T-helper 2 cell treated with Interferon-gamma antibody and Interleukin-4, amounts not matched to agents 100 ng/mL and 5 ng/mL, for 36 hours (primary cell): Measurements from ENCODE around the gene POLR3C. TPM values are rescaled to one million over a fixed set of nuclear protein-coding genes. Genes with fewer than 3 reads are reported as not detected.

Experiments
- intact Hi-C: fragments of 100-400 bp; cut with micrococcal nuclease; formaldehyde crosslinking; loops from one replicate; pipeline ENCODE4 v1.15.1; 2023
- total RNA-seq: library from RNA; stranded (reverse); gene quantifications from 2 replicates; pipeline ENCODE4 v1.2.3, GENCODE V29; 2022

POLR3C gene
- total RNA-seq, 1 donor from 2014 or later, result 35.2 TPM

DNA sequence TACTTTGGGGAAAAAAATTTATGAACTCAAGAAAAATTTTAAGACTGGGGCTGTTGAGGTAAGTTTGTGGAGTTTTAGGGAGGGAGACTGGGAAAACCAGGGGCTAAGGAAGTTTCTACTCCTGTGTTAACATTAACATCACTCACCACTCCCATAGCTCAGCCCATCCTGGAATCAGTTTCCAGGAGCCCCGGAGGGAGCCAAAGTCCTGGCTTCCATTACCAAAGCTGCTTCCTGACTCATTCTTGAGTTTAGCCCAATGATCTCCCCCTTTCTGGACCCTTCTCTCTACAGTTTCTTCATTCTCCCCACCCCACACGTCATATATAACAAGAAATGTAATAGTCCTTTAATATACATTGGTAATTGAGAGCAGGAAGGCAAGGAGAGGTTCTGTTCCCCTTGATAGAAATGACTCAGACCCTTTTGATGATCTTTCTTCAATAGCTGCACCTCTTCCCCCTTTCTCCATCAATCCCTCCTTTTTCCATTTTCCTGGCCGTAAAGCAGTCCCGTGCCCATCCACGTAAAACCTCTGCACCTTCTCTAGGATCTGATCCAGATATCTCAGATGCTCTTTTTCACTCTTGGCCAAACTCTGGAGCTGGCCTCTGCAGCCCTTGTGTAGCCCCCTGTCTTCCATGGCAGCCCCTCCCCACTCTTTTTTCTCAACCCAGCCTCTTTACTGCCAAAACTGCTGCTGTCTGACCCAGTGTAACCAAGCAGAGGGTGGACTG is 39.5 kb downstream of the POLR3C start:
- intact Hi-C loops, result no loop called here

GRCh38 chr1:145868232-145868631 is 44.2 kb downstream of the POLR3C start:
- intact Hi-C loops, result no loop called here

DNA sequence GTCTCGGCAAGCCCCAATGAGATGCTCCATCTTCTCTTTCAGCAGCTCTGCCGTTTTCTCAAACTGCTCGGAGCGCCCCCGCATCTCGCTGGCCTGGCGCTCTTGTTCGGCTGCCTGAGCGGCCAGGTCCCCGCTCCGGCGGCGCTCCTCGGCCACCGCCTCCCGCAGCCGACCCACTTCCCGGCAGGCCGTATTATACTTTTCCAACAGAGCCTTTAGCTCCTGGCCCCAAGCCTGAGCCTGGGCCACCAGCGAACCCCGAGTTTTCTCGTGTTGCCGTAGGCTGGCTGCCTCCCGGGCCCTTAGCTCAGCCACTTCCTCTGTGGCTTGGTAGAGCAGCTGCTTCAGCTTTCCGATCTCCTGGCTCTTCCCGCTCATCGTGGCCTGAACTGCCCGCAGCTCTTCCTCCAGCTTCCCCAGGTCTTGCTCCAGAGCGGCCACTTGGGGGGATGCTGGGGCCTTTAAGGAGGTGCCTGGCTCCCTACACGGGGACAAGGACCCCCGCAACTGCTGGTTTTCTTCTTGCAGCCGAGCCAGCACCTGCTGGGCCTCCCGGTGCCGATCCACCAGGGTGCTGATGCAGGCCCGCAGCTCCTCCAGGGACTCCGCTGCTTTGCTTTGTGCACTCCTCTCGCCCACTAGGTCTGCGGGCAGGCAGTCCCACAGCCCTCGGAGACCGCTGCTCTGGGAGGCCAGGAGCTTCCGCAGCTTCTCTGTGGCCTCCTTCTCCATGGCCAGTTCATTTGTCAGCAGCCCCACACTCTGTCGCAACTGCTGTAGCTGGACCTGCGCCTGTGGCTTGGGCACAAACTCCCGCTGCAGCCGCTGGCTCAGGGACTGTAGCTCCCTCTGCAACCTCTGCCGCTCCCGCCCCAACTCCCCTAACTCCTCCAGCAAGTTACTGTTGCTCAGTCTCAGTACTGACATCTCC is 48.3 kb downstream of the POLR3C start:
- intact Hi-C loops, result no loop called here

DNA sequence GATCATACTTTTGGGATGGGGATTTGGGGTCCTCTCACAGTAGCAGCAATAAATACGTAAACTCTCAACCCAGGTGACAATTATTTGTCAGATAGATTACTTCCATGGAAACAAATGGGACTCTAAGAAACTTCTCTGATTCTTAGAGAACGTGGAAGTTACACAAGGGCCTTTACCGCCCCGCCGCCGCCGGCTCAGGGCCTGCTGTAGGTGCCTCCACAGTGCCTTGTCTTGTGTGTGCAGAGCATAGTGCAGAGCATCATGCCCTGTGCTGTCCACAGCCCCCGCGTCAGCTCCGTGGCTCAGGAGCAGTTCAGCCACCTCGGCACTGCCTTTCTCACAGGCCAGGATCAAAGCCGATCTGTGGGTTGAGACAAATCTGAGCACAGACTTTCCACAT is 50.6 kb downstream of the POLR3C start:
- intact Hi-C loops, result no loop called here

DNA sequence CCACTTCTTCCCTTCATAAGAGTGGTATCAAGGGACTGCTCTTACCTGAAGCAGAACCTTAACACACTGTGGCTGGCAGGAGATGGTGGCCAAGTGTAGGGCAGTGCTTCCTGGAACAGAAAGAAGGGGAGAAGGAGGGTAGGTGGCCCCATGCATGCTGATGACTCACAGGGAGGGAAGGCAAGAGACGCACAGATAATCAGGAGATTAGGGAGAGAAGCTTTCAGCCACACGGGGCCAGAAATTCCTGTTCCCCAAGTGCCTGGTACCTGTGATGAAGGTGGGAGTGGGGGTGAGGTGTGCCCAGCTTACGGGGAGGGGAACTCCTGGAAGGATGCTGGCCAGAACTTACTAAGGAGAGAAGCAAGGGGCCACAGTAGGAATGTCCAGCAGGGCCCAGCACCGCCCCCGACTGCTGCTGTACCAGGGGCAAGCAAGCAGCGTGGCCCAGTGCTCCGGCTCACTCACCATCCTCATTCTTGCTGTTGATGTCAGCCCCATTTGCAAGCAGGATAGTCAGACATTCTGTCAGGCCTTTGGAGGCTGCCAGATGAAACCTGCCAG is 54.0 kb downstream of the POLR3C start:
- intact Hi-C loops, result no loop called here

- intact Hi-C loops, result no loop called here
Observed at GRCh38 chr1:145878724-145879123, 54.7 kb downstream of the POLR3C start.

DNA sequence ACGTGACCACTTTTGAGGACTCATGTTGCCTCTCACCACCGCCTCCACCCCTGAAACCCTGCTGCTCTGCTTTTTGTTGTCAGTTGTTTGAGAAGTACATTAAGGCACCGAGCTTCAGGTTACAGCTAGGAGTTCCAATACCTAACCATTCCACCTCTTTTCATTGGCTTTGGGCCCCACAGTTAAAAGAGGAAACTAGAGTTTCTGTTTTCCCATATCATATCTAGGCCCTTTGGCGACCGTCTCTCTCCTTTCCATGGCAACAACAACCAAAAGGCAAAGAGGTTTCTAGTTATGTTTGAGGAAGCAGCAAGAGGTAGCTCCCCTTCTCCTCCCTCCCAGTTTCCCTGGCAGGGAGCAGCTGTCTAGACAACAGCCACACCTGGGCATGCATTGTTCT is 55.8 kb downstream of the POLR3C start:
- intact Hi-C loops, result no loop called here

DNA sequence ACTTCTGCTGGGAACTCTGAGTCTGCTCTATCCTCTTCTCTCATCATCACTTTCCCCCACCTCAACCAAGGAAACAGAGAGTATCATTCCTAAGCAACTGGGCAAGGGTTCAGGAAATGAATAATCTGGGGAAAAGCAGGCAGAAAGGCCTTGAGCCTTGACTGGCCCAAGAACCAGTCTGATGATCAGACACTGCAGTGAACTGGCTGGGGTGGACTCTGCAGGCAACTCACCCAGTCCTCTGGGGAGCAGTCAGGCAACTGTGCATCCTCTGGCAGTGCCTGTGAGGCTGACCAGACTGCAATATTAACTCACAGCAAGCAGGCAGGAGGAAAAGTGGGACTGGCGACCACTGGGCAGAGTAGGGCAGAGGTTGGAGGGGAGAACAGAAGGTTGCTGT is 60.7 kb downstream of the POLR3C start:
- intact Hi-C loops, result loop anchor here (1.0 to 2.0 kb wide), 5 partner anchors 11 to 74 kb away; partner anchors contain the start of genes LIX1L, NUDT17, PEX11B and PIAS3

- intact Hi-C loops, result loop anchor here (1.0 to 2.0 kb wide), 5 partner anchors 13 to 73 kb away; partner anchors contain the start of genes LIX1L, NUDT17, PEX11B and PIAS3
Observed at GRCh38 chr1:145885738-145886287, 61.8 kb downstream of the POLR3C start, which contains the start of gene ANKRD35. Gene ANKRD35, minus strand, starts transcription at chr1:145885866. Its CDS starts 108 bp downstream, at chr1:145885758.

DNA sequence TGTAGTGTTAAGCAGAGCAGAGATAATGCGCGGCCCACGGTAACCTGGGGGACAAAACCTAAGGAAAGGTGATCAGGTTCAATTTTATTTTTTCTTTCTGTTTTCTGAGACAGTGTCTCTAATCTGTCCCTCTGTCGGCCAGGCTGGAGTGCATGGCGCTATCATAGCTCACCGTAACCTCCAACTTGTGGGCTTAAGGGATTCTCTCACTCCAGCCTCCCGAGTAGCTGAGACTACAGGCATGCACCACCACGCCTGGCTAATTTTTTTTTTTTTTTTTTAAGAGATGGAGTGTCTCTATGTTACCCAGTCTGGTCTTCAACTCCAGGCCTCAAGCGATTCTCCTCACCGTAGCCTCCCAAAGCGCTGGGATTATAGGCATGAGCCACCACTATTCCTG is 62.4 kb downstream of the POLR3C start:
- intact Hi-C loops, result no loop called here

- intact Hi-C loops, result no loop called here
Observed at GRCh38 chr1:145886816-145887215, 62.8 kb downstream of the POLR3C start.

GRCh38 chr1:145887631-145888030 is 63.6 kb downstream of the POLR3C start:
- intact Hi-C loops, result no loop called here

DNA sequence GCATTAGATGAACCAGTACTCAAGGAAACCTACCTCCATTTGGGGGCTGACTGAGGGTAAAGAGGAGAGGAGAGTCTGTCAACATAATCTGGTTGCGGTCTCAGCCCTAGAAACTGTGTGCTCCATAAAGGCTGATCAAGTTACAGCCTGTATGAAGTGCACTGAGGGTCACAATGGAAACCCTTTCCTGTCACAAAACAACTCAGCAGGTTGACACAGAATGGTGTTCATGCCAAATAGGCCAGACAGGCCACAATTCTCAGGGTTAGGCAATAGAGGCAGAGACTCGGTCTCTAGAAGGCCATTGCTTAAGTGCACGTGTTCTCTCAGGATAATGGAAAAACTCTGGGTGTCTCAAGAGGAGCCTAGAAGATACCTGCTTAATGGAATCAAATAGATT is 65.7 kb downstream of the POLR3C start:
- intact Hi-C loops, result no loop called here

DNA sequence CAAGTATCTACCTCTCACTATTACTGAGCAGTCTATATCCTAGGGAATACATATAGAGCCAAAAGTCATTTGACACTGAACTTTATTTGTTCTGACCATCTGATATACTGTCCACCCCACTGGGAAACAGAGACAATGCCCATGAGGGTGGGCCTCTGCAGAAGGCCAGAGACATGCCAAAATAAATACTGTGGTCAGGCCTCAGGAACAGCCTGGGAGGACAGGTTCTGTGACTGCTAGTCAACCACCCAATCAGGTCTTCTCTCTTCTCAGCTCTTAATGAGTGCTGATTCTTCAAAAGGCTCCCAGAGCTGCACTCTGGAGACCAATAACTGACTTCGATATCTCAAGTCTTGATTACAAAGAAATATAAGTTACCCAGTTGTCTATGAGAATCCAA is 67.1 kb downstream of the POLR3C start:
- intact Hi-C loops, result no loop called here

DNA sequence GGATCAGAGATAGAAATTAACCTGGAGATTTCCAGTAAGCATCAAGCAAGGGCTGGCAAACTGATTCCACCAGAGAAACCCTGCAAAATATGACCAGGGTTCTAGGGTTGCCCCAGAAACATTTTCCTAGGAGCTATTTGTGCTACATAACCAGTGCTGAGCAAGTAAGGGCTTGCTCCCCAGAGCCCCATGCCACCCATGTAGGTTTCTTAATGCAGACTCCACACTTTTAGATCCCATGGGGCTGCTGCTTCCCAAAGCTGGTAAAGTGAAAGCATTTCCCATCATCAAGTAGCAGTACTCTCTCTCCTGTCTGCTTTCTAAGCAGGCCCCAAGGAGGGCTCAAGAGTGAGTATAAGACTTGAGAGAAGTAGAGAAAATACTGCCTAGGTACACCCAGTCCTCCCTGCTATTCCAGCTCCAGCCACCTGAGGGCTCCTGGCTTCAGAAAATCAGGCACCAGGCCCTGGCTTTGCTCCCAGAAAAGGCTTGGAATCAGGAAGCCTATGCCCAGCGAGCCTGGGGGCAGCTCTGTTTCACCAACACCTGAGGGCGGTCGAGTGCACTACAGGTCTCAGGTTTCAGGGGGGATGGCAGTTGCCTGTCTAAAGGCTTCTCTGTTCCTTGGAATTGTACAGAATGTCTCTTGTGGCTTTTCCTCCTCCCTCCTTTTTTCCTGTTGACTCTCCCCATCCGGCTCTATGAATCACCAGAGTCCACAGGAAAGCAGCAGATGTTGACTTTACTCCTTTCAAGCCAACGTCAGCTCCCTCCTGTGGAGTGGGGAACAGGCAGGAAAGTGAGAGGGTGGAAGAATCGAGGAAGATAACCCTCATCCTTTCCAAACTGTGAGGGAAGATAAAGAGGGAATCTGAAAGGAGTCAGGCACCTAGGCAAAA is 67.8 kb downstream of the POLR3C start:
- intact Hi-C loops, result no loop called here

- intact Hi-C loops, result no loop called here
Observed at GRCh38 chr1:145892486-145893087, 68.6 kb downstream of the POLR3C start.

DNA sequence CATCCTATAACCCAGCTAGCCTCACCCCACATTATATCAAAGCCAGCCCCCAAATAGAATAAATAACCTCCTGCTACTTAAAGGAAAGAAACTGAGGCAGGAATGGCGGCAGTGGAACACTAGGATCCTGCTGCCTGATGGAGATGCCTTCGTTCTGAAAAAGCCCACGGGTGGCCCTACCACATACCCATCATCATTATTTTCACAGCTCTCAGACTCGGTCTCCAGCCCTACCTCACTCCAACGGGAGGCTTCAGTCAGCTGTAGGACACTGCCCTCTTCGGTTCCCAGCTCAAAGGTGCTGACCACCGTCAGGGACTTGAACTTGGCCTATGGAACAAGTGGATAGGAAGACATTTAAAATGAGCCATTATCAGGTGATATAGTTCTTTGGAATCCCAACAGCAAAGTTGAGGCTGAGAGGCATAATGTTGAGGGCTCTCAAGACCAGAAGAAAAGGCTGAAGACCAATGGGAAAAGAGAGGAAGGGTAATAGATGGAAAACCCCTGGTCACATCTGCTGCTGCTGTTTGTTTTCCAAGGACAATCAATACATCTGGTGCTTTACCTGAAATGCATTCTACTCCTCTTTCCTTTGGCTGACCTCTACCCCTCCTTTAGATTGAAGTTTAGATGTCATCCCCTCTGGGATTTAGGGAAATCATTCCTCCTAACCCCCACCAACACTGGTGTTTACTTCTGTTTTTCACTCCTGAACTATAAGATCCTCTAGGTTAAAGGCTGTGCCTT is 69.5 kb downstream of the POLR3C start:
- intact Hi-C loops, result no loop called here
